Coronary artery (tissue), 2 donors: ENCODE data around the gene RNF169.

Source experiments
- DNase-seq: peaks from one replicate; pipeline ENCODE4 v3.0.0-alpha.2; 2017; ENCODE audit warnings: low spot score
- H3K27ac ChIP-seq, 2 donors: fragments of 200-600 bp; sonication (generic); one replicate each; pipeline ENCODE4 v1.5.1; 2016 to 2019
- H3K4me3 ChIP-seq: fragments of 200-600 bp; sonication (generic); 2 replicates; pipeline ENCODE4 v1.5.1; 2016; ENCODE audit warnings: mild to moderate bottlenecking, moderate library complexity
- TF ChIP-seq, protein P1 (sequence below): fragments of 200-600 bp; sonication (generic); IDR thresholded peaks from one replicate; pipeline ENCODE4 v1.5.1; 2019; ENCODE audit warnings: antibody characterized with exemption

Gene RNF169

DNA sequence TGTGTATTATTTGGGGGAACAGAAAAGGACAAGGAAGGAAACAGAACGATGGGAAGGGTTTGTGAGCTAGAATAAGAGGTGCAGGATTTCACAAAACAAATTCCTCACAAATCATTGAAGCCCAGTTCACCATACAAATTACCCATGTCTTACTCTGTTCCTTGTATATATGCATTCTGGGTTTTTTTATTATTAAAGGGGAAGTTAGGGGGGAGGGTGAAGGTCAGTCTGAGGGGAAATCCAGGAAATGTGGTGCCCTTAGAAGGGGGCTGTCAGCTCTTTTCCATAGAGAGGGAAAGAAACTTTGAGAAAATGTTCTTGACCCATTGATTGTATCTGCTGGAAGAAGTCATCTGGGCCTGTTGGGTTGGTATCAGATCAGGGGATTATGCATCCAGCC lies 90.8 kb downstream of the RNF169 start:
- TF ChIP-seq, protein P1, sequence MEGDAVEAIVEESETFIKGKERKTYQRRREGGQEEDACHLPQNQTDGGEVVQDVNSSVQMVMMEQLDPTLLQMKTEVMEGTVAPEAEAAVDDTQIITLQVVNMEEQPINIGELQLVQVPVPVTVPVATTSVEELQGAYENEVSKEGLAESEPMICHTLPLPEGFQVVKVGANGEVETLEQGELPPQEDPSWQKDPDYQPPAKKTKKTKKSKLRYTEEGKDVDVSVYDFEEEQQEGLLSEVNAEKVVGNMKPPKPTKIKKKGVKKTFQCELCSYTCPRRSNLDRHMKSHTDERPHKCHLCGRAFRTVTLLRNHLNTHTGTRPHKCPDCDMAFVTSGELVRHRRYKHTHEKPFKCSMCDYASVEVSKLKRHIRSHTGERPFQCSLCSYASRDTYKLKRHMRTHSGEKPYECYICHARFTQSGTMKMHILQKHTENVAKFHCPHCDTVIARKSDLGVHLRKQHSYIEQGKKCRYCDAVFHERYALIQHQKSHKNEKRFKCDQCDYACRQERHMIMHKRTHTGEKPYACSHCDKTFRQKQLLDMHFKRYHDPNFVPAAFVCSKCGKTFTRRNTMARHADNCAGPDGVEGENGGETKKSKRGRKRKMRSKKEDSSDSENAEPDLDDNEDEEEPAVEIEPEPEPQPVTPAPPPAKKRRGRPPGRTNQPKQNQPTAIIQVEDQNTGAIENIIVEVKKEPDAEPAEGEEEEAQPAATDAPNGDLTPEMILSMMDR = no peak
- DNase-seq = no peak

DNA sequence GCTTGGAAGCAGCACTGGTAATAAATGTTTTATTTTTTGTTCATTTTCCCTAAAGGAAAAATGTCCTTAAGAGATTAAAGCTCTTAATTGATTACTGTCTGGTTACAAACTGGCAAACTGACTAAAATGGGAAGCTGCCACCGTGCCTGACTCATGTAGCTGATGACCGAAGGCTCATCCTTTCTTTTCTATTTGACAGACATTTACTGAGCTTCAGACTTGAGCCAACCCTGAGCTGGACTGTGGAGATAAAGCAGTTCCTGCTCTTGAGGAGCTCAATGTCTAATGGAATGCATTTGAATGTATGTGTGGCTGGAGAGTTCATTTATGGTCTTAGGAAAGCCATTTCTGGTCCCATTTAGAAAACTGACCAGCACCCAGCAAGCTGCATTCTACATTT lies 91.3 kb downstream of the RNF169 start:
- Histone ChIP-seq H3K27ac (no peak overlapping the region), H3K4me3 (no peak overlapping the region)
- DNase-seq = no peak
- TF ChIP-seq, protein P1 = no peak

More for the DNA sequence above, 90.8 kb downstream of the RNF169 start:
- no peak overlapping the region for H3K27ac ChIP-seq
- H3K4me3 ChIP-seq = no peak overlapping the region

DNA sequence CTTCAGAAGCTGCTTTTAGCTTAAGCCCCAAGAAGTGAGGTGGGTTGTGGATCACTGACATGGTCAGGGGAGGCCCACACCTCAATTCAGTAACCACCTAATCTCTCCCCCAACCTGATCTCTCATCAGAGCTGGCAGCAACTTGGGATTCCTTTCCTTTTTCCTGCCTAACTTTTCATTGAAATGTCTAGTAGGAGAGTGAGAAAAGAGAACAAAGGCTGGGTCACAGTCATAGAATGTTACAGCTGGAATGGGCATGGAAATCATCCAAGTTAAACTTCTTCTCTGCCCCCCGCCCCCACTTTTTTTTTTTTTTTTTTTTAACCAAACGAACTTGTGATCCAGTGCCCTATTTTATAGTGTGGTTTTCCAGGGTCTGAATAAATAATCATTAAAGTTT lies 91.8 kb downstream of the RNF169 start:
- TF ChIP-seq, protein P1 = no peak
- Histone ChIP-seq H3K4me3 (no peak overlapping the region), H3K27ac (no peak overlapping the region)
- DNase-seq = no peak

DNA sequence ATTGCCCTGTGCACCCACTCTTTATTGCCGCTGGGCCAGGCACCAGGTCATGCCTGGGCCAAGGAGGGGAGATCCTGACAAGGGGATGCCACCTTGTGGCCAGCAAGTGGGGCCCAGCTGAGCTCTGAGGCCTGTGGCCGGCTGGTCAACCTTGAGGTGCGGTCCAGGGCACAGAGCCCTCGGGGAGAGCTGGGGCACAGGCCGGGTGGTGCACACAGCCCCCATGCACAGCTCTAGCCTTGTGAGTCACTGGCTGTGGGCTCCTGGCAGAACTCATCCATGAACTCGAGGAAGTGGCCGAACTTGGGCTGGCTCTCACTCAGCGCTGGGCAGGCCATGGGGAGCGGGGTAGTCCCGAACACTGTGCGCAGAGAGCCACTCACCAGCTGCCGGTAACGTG lies 94.3 kb downstream of the RNF169 start:
- no peak for DNase-seq
- TF ChIP-seq, protein P1 = no peak
- H3K4me3 ChIP-seq = no peak overlapping the region
- H3K27ac ChIP-seq = no peak overlapping the region

DNA sequence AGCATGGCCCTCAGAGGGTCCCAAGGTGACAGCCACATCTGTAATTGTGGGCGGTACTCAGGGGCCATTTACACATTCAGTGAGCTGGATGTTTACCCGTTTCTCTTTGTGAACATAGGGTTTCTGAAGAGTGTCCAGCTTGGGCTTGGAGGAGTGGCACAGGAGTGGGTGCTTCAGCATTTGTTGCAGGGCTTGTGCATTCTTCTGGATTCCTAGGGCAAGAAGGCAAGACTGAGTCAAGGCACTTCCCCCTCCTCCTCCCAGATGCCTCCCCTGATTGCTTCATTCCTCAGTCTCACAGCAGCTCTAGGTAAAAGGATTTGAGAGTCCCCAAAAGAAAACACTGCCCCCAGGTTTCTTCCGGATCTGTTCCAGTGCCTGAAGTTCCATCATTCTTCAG lies 95.4 kb downstream of the RNF169 start:
- TF ChIP-seq, protein P1 = no peak
- no peak overlapping the region for H3K27ac ChIP-seq
- H3K4me3 ChIP-seq = no peak overlapping the region
- no peak for DNase-seq

DNA sequence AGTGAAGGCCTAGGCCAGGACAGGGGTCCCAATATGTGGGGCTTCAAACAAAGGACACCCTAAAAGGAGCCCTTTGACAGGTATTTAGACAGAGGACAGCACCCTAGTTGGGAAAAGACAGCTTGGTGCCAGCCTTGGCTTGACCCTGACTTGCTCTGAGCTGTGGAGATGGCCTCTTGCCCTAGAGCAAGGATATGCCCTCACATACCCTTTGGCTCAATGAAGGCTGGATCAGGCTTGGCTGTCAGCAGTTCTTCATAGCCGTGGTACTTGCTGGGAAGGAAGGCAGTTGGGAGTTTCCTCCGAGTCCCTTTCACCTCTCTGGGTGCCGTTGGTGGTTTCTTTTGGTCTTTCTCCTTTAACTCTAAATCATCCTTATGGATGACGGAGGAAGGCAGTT lies 96.2 kb downstream of the RNF169 start:
- TF ChIP-seq, protein P1 = no peak

DNA sequence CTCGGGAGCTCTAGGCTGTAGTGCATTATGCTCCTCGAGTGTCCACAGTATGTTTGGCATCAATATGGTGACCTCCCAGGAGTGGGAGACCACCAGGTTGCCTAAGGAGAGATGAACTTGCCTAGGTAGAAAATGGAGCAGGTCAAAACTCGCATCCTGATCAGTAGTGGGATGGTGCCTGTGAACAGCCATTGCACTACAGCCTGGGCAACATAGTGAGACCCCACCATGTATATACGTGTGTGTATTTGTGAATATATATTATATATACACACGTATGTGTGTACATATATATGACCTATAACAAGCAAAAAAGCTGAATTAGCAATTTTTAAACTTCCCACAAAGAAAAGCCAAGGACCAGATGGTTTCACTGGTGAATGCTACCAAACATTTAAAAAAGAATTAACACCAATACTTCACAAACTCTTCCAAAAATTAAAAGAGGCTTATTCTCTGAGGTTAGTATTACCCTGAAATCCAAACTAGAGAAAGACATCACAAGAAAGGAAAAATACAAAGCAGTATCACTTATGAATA lies 97.4 kb downstream of the RNF169 start:
- TF ChIP-seq, protein P1 = no peak
- Histone ChIP-seq H3K4me3 (no peak overlapping the region), H3K27ac (no peak overlapping the region)
- no peak for DNase-seq

More for the DNA sequence above, 96.2 kb downstream of the RNF169 start:
- H3K4me3 ChIP-seq = no peak overlapping the region
- H3K27ac ChIP-seq = no peak overlapping the region
- DNase-seq = no peak
